GM19099 (cell line): ENCODE results near the gene FBRSL1.
A peak's percentile ranks its signal among the peaks of the same experiment; 100 is the strongest.

Experiments
- POLR2A ChIP-seq: IDR thresholded peaks from 3 replicates; pipeline ENCODE4 v1.6.1; 2011; ENCODE audit warnings: low read depth; ENCODE audit not compliant: insufficient read length; ENCODE audit errors: extremely low read depth

FBRSL1 gene

DNA sequence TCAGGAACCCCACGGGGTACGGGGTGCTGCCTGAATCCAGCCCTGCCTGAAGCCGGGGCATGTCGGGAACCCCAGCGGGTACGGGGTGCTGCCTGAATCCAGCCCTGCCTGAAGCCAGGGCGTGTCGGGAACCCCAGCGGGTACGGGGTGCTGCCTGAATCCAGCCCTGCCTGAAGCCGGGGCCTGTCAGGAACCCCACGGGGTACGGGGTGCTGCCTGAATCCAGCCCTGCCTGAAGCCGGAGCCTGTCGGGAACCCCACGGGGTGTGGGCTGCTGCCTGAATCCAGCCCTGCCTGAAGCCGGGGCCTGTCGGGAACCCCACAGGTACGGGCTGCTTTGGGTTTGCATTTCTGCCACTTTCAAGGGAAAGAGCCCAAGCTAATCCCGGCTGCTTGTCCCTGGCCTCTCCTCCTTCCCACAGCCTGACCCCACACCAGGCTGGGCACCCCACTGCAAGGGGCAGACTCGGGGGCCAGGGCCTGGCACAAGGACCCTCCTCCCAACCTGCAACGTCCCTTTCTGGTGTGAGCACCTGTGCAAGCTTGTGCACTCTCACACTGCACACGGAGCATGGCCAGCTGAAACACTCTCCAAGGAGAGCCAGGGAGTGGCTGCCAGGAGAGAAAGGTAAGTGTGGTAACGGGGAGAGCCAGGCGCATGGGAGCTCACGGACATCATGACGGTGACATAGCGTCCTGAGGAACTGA lies 5.6 kb upstream of the FBRSL1 start:
- TF ChIP-seq POLR2A = no peak

DNA sequence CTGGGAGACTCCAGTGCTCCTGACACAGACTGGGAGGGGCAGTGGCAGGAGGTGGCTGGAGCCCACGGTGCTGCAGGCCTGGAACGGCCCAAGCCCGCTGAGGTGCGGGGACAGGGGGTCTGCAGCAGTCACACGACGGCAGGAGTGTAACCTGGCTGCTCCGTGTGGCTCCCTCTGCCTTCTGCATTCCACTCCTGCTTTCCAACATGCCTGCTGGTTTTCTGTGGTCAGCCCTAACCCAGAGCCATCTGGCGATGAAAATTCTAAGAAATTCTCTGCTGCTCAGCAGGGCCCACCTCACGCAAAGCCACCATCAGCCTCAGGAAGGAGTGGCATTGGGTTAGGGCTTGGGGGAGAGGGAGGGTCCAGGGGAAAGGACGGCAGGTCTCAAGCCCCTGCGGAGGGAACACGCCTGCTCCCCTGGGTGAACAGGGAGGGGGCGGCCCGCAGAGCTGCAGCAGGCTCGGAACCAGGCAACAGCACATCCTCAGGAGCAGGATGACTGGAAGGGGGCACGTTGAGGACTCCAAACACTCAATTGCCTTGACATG lies 5.0 kb upstream of the FBRSL1 start:
- no peak for TF ChIP-seq POLR2A

DNA sequence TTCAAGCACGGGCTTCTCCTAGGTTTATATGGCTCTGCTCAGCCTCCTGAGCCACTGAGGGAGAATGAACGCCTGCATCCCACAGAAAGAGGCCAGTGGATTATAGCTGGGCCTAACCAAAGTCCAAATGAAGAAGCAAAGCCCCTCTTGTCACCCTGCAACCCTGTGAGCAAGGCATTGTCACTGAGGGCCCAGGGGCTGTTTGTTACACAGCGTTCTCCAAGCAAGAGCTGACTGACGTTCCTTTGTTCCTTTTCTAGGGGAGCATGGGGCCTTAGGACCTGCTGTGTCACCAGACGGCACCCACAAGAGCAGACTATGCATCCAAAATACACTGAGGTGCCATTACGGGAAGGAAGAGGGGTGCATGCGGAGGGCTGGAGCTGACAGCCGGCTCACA lies 4.3 kb upstream of the FBRSL1 start:
- no peak for TF ChIP-seq POLR2A

DNA sequence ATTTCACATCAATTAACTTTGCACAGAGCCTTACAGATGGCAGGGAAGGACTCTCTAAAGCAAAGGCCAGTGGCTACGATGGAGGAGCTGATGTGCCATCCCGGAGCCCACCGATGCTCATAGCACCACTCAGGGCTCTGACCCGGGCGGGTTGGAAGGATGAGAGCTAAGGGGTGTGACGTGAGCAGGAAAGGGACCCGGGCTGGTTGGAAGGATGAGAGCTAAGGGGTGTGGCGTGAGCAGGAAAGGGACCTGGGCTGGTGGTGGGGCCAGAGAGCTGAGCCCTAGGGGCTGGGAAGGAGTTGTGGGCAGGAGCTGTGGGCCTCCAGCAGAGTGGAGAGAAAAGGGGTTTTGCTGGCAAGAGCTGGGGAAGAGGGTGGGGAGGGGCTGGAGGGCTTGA lies 3.8 kb upstream of the FBRSL1 start:
- no peak for TF ChIP-seq POLR2A

DNA sequence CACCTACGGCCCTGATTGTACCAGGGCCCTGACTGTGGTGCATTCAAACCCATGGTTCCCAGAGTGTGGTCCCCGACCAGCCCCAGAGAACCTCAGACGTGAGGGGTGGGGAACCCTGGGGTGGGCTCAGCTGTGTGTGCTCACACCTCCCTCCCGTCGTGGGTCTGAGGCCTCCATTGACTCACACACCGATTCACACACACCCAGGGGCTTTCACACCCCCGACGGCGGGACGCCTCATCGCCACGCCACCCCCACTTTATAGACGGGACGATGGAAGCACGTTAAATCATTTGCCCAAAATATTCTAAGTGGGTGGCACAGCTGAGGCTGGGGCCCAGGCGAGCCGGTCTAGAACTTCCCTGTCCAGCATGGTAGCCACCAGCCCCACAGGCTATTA lies 3.4 kb upstream of the FBRSL1 start:
- TF ChIP-seq POLR2A = no peak

DNA sequence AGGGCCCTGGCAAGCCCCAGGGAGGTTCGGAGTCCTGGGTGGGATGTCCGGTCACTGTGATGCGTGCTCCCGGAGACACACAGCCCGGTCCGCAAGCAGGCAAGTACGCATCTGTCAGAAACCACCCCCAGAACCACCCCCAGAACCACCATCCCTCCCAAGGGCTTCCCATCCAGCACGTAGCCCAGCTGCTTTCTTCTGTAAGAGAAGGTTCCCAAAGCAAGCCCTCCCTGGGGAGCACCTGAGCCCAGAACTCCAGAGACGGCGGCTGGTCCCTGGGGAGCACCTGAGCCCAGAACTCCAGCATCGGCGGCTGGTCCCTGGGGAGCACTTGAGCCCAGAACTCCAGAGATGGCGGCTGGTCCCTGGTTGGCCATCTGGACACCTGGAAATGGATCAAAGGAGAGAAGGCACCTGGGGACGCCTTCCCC lies 2.6 kb upstream of the FBRSL1 start:
- TF ChIP-seq POLR2A = no peak

DNA sequence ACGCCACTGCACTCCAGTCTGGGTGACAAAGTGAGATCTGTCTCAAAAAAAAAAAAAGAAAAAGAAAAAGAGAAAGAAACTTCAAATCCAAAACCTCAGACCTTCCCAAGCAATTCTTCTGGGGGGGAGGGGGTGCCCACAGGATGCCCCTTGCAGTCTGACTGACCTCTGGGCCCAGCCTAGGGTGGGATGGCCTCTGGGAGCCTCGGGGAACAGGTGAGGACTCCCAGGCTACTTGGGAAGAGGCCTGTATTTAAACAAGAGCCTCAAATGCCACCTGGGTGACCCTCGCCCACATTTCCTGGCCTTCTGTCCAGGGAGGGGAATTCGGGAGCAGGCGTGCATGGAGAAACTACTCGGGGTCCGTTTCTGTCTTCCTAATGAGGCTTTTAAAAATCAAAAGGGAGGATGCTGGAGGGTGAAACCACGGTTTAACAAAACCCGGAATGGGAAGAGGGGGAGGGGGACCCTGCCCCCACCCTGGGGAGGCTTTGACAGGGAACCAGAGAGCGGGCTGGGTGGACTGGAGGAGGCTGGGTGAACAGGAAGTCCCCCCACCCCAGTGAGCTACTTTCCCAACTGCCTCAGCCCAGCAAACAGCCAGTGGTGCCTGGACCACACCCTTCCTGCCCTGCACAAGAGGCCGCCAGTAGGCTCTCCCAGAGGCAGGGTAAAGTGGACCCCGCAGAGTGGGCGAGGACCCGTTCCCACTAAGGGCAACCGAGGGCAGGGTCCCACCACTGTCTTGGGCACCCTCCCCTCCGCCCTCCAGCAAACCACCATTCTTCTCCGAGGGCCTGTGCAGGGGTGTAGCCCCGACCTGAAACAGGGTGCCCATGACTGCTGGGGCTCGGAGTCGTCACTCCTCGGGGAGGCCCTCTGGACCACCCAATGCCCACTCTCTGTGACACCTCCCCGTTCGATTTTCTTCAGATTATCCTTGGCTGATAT lies 1.5 kb upstream of the FBRSL1 start:
- TF ChIP-seq POLR2A = no peak

DNA sequence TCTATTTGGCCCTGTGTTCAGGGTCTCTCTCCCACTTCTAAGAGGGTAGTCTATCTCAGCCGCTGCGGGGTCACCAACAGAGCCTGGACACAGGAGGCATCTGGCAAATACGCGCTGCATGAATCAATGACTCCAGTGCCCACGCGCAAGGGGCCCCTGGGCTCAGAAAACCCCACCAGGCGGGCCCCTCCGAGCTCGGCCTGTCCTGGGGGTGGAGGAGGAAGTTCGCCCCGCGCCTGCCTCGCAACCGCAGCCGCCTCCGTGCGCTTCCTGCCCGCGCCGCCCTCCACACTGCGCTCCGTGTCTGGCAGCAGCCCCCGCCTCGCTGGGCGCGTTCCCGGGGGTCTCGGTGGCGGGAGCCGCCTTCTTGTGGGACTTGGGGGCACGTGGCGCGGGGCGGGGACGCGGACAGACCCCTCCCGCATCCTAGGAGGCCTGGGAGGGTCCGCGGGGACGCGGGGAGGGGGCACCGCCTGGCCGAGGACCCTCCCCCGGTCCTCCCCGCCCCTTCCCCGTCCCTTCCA lies 811 bp upstream of the FBRSL1 start:
- peak; percentile 15 for TF ChIP-seq POLR2A

DNA sequence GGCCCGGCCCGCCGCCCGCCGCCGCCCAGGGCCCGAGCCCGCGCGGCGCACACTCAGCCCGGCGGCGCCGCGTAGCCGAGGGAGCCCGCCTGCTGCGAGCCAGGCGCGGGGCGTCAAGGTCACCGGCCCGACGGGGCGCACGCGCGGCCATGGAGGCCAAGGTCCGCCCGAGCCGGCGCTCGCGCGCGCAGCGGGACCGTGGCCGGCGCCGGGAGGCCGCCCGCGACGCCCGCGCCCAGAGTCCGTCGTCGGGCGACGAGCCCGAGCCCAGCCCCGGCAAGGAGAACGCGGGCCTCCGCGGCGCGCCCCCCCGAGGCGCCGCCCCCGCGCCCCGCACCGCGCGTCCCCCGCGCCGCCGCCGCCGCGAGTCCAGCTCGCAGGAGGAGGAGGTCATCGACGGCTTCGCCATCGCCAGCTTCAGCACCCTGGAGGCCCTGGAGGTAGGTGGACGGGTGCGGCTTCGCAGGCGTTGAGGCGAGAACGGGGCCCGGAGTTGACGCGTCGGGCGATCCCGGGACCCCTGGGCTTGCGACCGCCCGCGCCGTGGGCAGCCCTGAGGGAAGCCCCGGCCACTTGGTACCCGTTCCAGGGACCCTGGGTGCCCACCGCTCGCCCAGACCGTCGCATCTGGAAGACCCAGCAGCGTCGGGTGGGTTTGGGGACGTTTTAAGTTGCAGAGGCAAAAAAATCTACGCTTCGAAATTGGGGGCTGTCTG lies 629 bp downstream of the FBRSL1 start:
- no peak for TF ChIP-seq POLR2A

DNA sequence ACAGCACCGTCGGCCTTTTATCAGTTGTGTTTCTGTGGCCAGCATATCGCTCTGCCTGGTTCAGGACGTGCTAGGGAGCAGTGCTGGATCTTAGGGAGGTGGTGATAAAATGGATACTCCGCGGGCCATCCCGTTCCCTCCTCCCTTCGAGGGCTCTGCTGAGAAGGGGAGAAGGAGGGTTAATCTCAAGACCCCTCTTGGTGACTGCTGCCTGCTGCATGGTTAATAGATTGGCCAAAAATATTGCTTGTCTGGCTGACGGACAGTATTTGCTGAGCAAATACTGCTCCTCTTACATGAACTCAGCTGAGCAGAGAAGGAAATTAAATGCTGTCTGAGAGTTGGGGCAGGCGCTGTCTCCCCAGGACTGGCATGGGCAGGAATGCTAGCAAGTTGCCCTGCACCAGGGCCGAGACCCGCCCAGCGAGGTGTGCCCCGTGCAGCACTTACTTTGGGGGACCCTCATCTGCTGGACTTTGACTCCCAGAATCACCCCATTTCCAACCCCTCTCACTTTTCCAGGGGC lies 1.2 kb downstream of the FBRSL1 start:
- no peak for TF ChIP-seq POLR2A

DNA sequence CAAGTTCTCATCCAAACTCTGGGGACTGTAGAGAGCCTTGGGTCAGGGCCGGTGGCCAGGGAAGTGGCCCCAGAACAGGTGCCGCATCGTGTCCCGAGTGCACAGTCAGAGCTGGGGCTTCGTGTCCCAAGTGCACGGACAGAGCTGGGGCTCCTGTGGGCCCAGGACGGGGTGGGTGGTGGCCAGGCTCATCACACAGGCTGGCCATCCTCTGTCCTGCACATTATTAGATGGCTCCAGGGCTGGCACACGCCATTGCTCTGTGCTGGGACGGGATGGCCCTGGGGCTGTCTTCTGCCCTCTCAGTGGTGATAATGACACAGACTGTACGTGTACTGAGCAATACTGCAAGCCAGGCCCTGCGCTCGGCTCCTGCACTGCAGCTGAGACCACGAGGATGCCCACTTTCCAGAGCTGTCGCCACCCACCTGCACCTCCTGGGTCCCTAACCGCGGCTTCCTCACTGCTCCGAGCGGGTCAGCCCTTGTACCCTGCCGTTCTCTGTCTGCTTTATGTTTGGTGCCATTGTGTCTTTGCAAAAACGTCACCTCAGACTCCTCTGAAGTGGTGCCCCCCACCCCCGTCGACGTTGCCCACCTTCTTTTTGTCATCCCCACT lies 1.9 kb downstream of the FBRSL1 start:
- TF ChIP-seq POLR2A = no peak

DNA sequence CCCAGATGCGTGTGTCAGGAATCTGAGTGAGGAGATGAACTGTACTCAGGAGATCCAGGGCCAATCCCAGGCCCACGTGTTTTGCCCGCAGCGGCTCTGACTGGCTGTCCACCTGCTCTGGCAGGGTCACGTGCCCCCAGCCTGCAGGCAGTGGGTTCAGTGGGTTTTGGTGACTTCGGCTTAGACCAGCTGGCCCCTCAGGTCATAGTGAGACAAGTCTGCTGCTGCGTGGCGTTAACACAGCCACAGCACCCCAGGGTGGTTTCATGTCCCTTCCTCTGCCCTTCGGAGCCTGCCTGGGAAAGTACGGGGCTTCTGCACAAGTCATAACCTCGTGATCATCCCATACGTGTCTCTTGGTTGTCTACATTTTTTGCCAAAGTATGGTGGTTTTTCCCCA lies 2.6 kb downstream of the FBRSL1 start:
- peak; percentile 18 for TF ChIP-seq POLR2A

DNA sequence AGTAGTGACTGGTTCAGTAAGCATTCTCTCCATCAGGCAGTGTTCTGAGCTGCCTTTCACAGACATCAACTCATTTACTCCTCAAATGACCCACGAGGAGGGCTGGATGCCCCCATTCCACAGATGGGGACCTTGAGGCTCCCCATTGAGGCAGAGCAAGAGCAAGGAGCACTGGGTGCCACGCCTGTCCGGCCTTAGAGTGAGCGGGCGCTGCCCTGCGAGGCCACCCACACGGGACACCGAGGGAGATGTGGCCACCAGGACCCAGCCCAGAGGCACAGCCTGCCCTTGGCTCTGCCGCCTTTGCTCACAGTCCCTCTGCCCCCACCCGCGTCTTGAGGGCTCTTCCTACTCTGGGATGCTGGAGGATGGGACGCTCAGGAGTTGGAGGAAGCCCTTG lies 3.0 kb downstream of the FBRSL1 start:
- TF ChIP-seq POLR2A = peak; percentile 0

DNA sequence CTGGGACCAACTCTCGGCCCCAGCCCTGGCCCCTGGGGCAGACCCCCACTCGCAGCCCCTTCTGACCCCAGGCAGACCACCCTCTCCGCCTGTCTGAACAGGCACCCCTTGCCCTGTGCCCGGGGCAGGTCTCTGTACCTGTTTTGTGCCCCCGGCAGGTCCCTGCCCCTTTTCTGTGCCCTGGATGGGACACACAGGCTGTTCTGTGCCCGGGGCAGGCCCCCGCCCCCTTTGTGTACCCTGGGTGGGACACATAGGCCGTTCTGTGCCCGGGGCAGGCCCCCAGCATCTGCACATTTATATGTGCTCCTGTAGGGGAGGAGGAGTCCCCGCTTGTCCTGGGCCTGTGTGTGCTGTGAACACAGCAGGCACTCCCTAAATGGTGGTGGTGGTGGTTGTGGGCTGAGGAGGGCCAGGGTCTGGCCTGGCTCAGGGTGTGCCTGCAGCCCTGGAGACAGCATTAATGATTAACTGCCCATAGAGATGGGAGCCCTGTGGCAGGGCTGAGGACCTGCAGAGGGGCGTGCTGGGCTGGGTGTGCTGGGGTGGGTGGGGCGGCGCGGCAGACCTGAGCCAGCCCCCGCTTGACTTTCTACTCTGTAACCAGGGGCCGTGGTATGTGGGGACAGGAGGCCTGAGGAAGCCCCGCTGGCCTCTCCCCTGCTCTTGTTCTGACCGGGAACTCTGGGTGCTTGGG lies 3.7 kb downstream of the FBRSL1 start:
- no peak for TF ChIP-seq POLR2A
